HG03064 (cell line): Measurements from ENCODE around the gene GNMT.
A peak's percentile ranks its signal among the peaks of the same experiment; 100 is the strongest.

Source experiments
- ATAC-seq: cut with Tn5 transposase; IDR thresholded peaks from one replicate; pipeline ENCODE4 v1.9.1; 2021; ENCODE audit warnings: low read depth; ENCODE audit not compliant: unreplicated experiment

GNMT gene

GRCh38 chr6:42960243-42961019 lies at the start of gene GNMT:
TSS of gene GNMT (plus strand) at chr6:42960754. CDS start at chr6:42960768, 14 bp downstream.
- no peak for ATAC-seq

GRCh38 chr6:42911171-42912021 lies 49.2 kb upstream of the GNMT start:
- ATAC-seq: no peak

- ATAC-seq: no peak
Measured at GRCh38 chr6:42914546-42914945, 46.0 kb upstream of the GNMT start.

- ATAC-seq: no peak
Measured at GRCh38 chr6:42915732-42916131, 44.8 kb upstream of the GNMT start, which contains the start of gene PTCRA. TSS of gene PTCRA (plus strand) at chr6:42916053. CDS start at chr6:42916070, 17 bp downstream.

- no peak for ATAC-seq
Measured at GRCh38 chr6:42916288-42916687, 44.3 kb upstream of the GNMT start.

- ATAC-seq: no peak
Measured at GRCh38 chr6:42921801-42922200, 38.8 kb upstream of the GNMT start.

GRCh38 chr6:42923666-42924065 lies 36.9 kb upstream of the GNMT start:
- no peak for ATAC-seq

- ATAC-seq: no peak
Measured at GRCh38 chr6:42925248-42925857, 35.2 kb upstream of the GNMT start.

- peak; percentile 58 for ATAC-seq
Measured at GRCh38 chr6:42928986-42929820, 31.4 kb upstream of the GNMT start, which contains the start of gene CNPY3. TSS of gene CNPY3 (plus strand) at chr6:42929480. CDS start at chr6:42929571, 91 bp downstream.

GRCh38 chr6:42929821-42930360 lies 30.7 kb upstream of the GNMT start:
- ATAC-seq: peak; percentile 51

GRCh38 chr6:42932412-42932811 lies 28.1 kb upstream of the GNMT start:
- ATAC-seq: no peak

- ATAC-seq: no peak
Measured at GRCh38 chr6:42933205-42933604, 27.3 kb upstream of the GNMT start.

- no peak for ATAC-seq
Measured at GRCh38 chr6:42935322-42935721, 25.2 kb upstream of the GNMT start.

- ATAC-seq: no peak
Measured at GRCh38 chr6:42936398-42936797, 24.2 kb upstream of the GNMT start.

GRCh38 chr6:42937548-42938427 lies 22.8 kb upstream of the GNMT start:
- ATAC-seq: no peak

GRCh38 chr6:42938428-42938796 lies 22.1 kb upstream of the GNMT start:
- ATAC-seq: no peak

GRCh38 chr6:42938987-42939809 lies 21.4 kb upstream of the GNMT start:
- no peak for ATAC-seq

GRCh38 chr6:42939810-42940167 lies 20.8 kb upstream of the GNMT start:
- ATAC-seq: no peak
